NCI-H345 treated with DMSO at 0.1 percent for 48 hours (cell line): Measurements from ENCODE around the gene SLC6A8.

Experiments used
- DNase-seq: peaks from one replicate; lab custom pipeline; 2025; ENCODE audit not compliant: unreplicated experiment; lab: John Stamatoyannopoulos, UW

The SLC6A8 gene

DNA sequence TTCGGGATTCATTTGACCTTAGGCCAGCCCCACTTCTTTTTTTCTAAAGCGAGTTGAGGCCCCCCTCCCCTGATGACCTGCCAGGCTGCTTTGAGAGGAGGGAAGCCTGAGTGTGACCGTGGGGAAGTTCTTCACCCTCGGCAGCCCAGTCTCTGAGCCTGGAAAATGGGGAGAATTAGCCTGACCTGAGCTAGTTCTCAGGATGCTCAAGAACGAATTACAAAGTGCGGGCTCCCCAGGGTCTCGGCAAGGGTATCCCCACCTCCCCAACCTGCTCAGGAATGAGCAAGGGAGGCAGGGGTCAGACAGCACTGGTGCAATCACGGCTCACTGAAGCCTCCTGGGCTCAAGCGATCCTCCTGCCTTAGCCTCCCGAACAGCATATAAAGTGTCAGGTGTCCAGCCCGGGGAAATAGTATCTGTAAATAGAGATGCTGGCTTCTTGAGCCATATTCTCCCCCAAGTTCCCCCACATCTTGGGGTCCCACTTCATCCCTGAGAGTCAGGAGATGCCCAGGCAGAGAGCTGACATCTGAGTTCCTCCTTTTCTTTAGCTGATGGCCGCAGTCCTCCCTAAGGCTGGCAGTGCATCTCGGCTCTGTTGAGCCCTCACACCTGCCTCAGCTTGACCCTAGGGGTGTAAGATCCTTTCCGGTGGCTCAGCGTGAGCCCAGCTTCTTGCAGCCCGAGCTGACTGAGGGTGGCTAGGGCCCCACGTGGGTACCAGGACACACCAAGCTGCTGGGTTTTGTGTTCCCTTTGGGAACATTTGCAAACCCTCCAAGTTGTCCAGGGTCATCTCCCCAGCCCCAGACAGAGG lies 39.2 kb upstream of the SLC6A8 start:
- no peak for DNase-seq

- DNase-seq: peak; percentile 33
Observed at GRCh38 chrX:153649178-153649914, 38.4 kb upstream of the SLC6A8 start.

- DNase-seq: no peak
Observed at GRCh38 chrX:153649915-153650782, 37.6 kb upstream of the SLC6A8 start.

DNA sequence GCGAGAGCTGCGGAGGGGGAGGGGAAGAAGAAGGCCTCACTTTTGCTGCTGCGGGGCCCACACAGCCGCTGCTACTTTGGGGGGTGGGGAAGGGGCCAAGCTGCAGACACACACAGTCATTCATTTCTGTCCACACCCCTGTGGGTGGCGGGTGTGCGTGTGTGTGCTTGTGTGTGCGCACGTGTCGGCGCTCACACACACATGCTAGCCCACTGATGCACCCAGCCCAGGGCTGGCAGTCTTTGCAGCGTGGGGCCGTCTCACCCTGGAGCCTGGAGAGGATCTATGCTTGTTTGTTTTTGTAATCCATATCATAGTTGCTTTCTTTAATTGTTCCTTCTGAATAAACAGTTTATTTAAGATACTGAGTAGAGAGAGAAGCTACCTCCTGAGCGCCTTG lies 36.8 kb upstream of the SLC6A8 start:
- no peak for DNase-seq

- DNase-seq: no peak
Observed at GRCh38 chrX:153651540-153652079, 36.1 kb upstream of the SLC6A8 start.

GRCh38 chrX:153653556-153653955 lies 34.2 kb upstream of the SLC6A8 start:
- no peak for DNase-seq

GRCh38 chrX:153657161-153657560 lies 30.6 kb upstream of the SLC6A8 start:
- DNase-seq: no peak

GRCh38 chrX:153659268-153659667 lies 28.5 kb upstream of the SLC6A8 start:
- DNase-seq: no peak

DNA sequence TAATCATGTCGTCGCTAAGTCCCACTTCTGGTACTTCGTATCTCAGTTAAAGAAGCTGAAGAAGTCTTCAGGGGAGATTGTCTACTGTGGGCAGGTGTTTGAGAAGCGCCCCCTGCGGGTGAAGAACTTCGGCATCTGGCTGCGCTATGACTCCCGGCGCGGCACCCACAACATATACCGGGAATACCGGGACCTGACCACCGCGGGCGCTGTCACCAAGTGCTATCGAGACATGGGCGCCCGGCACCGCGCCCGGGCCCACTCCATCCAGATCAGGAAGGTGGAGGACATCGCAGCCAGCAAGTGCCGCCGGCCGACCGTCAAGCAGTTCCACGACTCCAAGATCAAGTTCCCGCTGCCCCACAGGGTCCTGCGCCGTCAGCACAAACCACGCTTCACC lies 25.5 kb upstream of the SLC6A8 start:
- no peak for DNase-seq

DNA sequence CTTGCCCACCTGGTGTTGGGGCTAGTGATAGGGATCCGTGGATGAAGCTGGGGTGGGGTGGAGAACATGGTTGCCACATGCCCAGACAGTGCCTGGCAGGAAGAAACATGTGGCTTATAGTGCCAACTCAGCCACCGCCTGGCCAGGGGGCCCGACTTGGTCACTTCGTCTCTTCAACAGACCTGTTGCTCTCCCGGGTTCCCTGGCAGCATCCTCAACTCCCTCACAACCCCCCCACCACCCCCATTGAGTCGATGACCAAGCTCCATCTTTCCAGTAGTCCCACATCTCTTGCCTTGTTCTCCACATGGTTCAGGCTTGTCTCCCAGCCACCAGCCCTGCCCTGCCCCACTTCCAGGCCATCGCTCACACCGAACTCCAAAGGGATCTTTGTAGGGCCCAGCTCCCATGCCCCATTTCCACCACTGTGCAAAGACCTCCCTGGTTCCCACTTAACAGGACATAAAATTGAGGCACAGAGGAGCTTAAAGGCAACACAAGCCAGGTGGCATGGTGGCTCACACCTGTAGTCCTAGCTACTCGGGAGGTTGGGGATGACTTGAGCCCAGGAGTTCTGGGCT lies 21.9 kb upstream of the SLC6A8 start:
- no peak for DNase-seq

DNA sequence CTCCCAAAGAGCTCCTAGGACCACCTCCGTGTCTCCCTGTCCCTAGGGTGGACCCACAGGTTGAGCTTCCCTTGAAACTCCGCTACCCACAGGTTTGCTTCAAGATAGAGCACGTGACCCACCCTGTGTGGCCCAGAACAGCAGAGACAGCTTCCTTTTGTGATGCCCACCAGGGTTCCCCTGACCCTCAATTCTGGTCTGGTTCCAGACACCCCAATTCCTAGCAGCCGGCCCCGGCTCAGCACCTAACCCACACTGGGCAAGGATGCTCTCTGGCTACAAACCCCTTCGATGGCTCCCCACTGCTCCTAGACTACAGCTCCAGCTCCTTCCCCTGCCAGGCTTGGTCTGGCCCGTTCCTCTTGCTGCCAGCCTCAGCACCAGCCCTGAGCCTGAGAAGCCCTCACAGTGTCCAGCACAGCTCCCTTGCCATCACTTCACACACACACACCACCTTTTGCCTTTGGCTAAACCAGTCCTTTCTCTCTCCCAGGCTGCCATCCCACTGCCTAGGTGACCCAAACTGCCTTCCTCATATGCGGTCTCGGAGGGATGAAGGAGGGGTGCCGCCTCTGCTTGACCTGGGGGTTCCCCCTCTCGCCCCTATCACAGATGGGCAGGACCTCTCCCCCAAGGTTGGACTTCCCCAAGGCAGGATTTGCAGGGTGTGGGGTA lies 20.3 kb upstream of the SLC6A8 start:
- no peak for DNase-seq

DNA sequence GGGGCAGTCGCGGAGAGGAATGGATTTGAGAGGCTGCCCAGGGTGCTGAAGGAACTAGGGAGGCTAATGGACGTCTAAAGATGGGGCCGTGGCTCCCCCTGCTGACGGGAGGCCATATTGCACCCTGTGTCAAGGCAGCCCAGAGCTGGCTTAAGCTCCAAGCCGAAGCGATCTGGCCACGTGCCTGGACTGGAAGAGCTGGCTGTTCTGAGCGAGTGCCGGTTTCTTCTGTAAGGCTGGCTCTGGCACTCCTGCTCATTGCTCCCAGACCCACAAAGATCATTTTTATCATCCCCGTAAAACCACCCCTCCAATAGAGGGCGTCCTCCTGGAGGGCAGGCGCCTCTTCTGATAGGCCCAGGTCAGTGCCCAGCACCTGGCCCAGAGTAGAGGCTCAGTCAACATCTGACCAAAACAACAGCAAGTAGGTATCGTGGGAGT lies 19.8 kb upstream of the SLC6A8 start:
- peak; percentile 48 for DNase-seq

DNA sequence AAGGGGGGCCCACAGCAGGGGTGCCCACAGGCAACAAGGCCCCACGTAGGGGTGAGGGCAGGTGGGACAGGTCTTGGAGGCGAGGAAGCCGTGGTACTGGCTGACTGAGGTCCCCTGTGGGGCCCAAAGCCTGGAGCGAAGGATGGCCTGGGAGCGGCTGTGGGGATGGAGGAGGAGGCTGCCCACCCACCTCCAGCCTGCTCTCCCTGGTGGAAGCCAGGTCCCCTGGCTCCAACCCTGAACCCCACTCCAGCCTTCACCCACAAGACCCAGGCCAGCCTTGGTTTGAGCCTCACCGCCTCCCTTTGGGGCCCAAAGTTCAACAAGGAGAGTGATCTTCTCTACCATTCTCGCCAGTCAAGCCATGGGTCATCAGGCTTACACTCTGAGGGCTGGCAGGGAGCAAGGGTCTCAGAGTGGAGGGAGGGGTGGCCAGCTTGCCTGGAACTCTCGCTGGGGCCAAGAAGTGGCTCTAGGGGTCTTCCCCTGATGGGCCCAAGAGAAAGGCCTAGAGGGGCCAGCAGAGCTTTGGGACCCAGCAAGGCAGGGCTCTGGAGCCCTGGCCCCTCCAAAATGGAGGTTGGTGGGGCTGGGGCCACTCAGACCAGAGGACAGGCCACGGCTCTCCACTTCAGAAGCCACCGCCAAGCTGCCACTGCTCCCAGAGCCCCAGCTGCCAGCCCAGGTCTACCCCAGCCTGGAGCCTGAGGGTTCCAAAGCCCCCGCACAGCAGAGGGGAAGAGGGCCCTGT lies 19.1 kb upstream of the SLC6A8 start:
- DNase-seq: no peak

DNA sequence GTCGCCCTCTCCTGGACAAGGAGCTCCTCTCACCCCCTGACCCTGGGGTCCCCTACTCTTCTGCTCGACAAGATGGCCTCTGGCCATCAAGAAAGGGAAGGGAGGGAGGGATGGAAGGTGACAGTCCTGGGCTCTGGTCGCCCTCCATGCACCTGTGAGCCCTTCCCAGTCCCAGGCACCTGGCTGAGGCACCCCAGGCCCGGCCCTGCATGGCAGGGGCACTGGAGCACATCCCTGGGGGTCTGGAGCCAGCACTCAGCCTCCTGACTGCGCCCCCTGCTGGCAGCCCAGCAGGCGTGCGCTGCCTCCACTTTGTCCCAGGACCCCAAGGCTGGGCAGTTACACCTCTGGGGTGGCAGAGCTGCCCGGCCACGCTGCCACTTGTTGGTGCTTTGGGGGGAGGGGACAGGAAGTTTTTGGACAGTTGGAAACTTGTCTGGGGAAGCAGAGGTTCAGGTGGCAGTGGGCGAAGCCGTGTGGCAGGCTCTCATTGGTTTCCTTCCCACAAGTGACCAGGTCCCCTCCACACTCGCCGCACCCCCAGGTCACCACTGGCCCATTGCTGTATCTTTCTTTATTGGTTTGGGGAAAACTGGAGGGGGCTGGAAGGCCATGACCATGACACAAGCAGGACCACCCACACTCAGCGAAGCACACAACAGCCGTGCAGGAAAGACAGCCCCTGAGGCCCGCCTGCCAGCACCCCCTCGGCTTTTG lies 18.4 kb upstream of the SLC6A8 start:
- DNase-seq: no peak

DNA sequence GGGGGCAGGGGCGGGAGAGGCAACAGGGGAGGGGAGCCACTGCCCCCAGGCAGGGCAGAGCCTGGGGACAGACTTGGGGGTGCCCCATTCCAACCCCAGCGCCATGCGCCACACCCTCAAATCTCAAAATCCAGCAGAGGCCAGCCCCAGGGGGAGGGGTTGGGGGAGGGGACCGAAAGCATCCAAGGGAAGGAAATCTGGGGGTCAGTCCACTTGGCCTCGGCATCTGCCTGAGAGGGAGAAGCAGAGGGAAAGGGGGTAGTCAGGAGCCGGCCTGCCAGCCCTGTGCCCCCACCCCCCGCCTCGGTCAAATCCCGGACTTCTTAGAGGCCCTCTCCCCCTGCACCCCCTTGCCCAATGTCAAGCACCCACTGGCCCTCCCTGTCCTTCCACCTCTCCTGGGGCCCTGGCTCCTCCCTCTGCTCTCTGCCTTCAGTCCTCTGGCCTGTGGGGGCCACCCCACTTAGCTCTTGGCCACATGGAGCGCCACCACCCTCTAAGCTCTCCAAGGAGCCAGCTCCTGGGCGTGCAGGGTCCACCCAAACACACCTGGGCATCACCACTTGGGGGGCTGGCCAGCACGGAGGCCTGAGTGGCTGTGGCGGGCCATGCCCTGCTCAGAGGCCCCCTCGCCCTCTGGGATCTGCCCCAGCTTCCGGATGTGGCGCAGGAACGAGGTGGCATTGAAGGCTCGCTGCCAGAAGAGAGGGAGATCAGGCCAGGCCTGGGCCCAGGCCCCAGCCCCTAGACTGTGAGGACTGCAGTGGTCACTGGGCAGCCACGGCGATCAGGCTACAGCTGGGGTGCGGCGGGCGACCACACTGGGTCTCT lies 17.6 kb upstream of the SLC6A8 start:
- no peak for DNase-seq

GRCh38 chrX:153670748-153671588 lies 16.8 kb upstream of the SLC6A8 start:
- no peak for DNase-seq
